MM.1S (cell line): ENCODE results near the gene DLGAP1.

Experiments used
- CTCF ChIP-seq: fragments of 300-600 bp; sonication (generic); IDR thresholded peaks from 2 replicates; pipeline ENCODE4 v1.5.1; 2016; ENCODE audit warnings: antibody characterized with exemption, low read length, mixed read lengths
- EZH2phosphoT487 ChIP-seq: fragments of 300-600 bp; sonication (generic); IDR thresholded peaks from 2 replicates; pipeline ENCODE4 v1.6.1; 2018; ENCODE audit warnings: antibody characterized with exemption, low read length

- no peak for TF ChIP-seq CTCF
- no peak for TF ChIP-seq EZH2phosphoT487
These were observed 385.9 kb downstream of the DLGAP1 start for GRCh38 chr18:4069183-4069582.
